Measurements from ENCODE around the gene ABLIM2. TPM values are rescaled to one million over a fixed set of nuclear protein-coding genes. Genes with fewer than 3 reads are reported as not detected.
A peak's percentile ranks its signal among the peaks of the same experiment; 100 is the strongest.

ABLIM2 gene
- total RNA-seq, 1 donor from 2014 or later, result 7.5 TPM

- peaks cover 16% of the 10 kb centered on the region for H3K4me1 Mint-ChIP-seq (ENCODE audit: low read depth, unreplicated experiment)
- no peak overlapping the region for H3K4me3 Mint-ChIP-seq (ENCODE audit: unreplicated experiment)
- H3K27ac Mint-ChIP-seq (ENCODE audit: unreplicated experiment), result no peak overlapping the region
- H3K36me3 Mint-ChIP-seq (ENCODE audit: unreplicated experiment), result no peaks in the 10 kb centered on the region
- DNase-seq, result no peak
- TF ChIP-seq CTCF (IDR thresholded peaks at IDR 0.05; ENCODE audit: partially characterized antibody, unreplicated experiment), result no peak
- H3K27me3 Mint-ChIP-seq (ENCODE audit: unreplicated experiment), result peaks cover 7% of the 10 kb centered on the region
- peaks cover 6% of the 10 kb centered on the region for H3K9me3 Mint-ChIP-seq (ENCODE audit: unreplicated experiment)
These were observed 28.8 kb downstream of the ABLIM2 start for GRCh38 chr4:8129785-8130184.

GRCh38 chr4:8129136-8129535 lies 29.5 kb downstream of the ABLIM2 start:
- peaks cover 10% of the 10 kb centered on the region for H3K27me3 Mint-ChIP-seq (ENCODE audit: unreplicated experiment)
- peaks cover 12% of the 10 kb centered on the region for H3K4me1 Mint-ChIP-seq (ENCODE audit: low read depth, unreplicated experiment)
- no peak overlapping the region for H3K4me3 Mint-ChIP-seq (ENCODE audit: unreplicated experiment)
- DNase-seq, result no peak
- H3K9me3 Mint-ChIP-seq (ENCODE audit: unreplicated experiment), result peaks cover 6% of the 10 kb centered on the region
- no peaks in the 10 kb centered on the region for H3K36me3 Mint-ChIP-seq (ENCODE audit: unreplicated experiment)
- no peak overlapping the region for H3K27ac Mint-ChIP-seq (ENCODE audit: unreplicated experiment)
- TF ChIP-seq CTCF (IDR thresholded peaks at IDR 0.05; ENCODE audit: partially characterized antibody, unreplicated experiment), result no peak

GRCh38 chr4:8128100-8128856 lies 30.3 kb downstream of the ABLIM2 start:
- no peak for DNase-seq
- no peak for TF ChIP-seq CTCF (IDR thresholded peaks at IDR 0.05; ENCODE audit: partially characterized antibody, unreplicated experiment)
- H3K27me3 Mint-ChIP-seq (ENCODE audit: unreplicated experiment), result peaks cover 12% of the 10 kb centered on the region
- no peaks in the 10 kb centered on the region for H3K36me3 Mint-ChIP-seq (ENCODE audit: unreplicated experiment)
- peaks cover 6% of the 10 kb centered on the region for H3K4me1 Mint-ChIP-seq (ENCODE audit: low read depth, unreplicated experiment)
- H3K9me3 Mint-ChIP-seq (ENCODE audit: unreplicated experiment), result peaks cover 10% of the 10 kb centered on the region
- H3K4me3 Mint-ChIP-seq (ENCODE audit: unreplicated experiment), result no peak overlapping the region
- peak overlapping the region; percentile 12 for H3K27ac Mint-ChIP-seq (ENCODE audit: unreplicated experiment)

DNA sequence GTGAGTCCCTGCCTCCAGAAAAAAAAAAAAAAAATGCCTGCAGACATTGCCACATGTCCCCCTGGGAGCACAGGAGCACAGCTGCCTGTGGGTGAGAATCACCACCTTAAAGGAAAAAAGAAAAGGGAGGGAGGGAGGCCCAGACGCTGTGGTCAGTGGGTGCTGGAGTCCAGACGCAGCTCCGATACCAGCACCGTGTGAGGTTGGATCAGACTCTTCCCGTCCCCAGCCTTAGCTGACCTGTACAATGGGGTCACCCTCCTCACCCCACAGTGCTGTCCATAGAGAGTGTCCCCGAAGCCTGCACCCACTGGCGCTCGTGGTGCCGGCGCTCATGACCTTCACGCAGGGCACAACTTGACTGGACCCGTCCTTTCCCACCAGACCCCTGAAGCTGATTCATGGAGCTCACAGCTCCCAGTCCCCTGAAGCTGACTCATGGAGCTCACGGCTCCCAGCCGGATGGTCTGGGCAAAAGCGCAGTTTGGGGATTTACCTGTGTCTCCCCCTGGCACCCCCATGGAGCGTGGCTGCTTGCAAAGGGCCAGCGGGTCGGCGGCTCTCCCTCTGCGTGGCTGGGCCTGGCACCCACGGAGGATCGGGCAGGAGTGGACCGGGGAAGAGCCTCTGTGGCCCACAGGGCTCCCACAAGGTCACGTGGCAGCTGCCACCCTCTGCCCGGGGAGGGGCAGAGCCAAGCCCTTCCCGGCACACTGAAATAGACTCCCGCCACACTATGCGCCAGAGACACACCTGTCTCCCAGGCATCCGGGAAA lies 31.4 kb downstream of the ABLIM2 start:
- no peak overlapping the region for H3K27ac Mint-ChIP-seq (ENCODE audit: unreplicated experiment)
- peaks cover 8% of the 10 kb centered on the region for H3K27me3 Mint-ChIP-seq (ENCODE audit: unreplicated experiment)
- no peak for DNase-seq
- peaks cover 6% of the 10 kb centered on the region for H3K4me1 Mint-ChIP-seq (ENCODE audit: low read depth, unreplicated experiment)
- no peaks in the 10 kb centered on the region for H3K36me3 Mint-ChIP-seq (ENCODE audit: unreplicated experiment)
- TF ChIP-seq CTCF (IDR thresholded peaks at IDR 0.05; ENCODE audit: partially characterized antibody, unreplicated experiment), result no peak
- peaks cover 10% of the 10 kb centered on the region for H3K9me3 Mint-ChIP-seq (ENCODE audit: unreplicated experiment)
- H3K4me3 Mint-ChIP-seq (ENCODE audit: unreplicated experiment), result no peak overlapping the region

GRCh38 chr4:8126523-8126922 lies 32.1 kb downstream of the ABLIM2 start:
- DNase-seq, result no peak
- Mint-ChIP-seq H3K27ac (ENCODE audit: unreplicated experiment) (no peak overlapping the region), H3K36me3 (ENCODE audit: unreplicated experiment) (no peaks in the 10 kb centered on the region), H3K9me3 (ENCODE audit: unreplicated experiment) (peaks cover 10% of the 10 kb centered on the region), H3K4me3 (ENCODE audit: unreplicated experiment) (no peak overlapping the region), H3K4me1 (ENCODE audit: low read depth, unreplicated experiment) (peaks cover 6% of the 10 kb centered on the region), H3K27me3 (ENCODE audit: unreplicated experiment) (peaks cover 8% of the 10 kb centered on the region)
- TF ChIP-seq CTCF (IDR thresholded peaks at IDR 0.05; ENCODE audit: partially characterized antibody, unreplicated experiment), result no peak
